K562 (cell line): Measurements from ENCODE around the gene INMT. TPM values are rescaled to one million over a fixed set of nuclear protein-coding genes. Genes with fewer than 3 reads are reported as not detected.

Experiments used
- ARID2 ChIP-seq: fragments of 450-650 bp; IDR thresholded peaks from 2 replicates; pipeline ENCODE4 v1.6.1; 2017; ENCODE audit warnings: antibody characterized with exemption, mild to moderate bottlenecking
- FOXJ3 ChIP-seq: sonication (generic); formaldehyde crosslinking; IDR thresholded peaks from 2 replicates; pipeline ENCODE4 v1.4.0; 2020; ENCODE audit warnings: mild to moderate bottlenecking, missing genetic modification reagents
- KDM2B ChIP-seq: fragments of 250-450 bp; sonication (Bioruptor Pico); IDR thresholded peaks from 2 replicates; pipeline ENCODE4 v1.8.0; 2021; ENCODE audit warnings: mild to moderate bottlenecking, moderate library complexity
- TAF1 ChIP-seq: IDR thresholded peaks from 2 replicates; pipeline ENCODE4 v1.6.1; 2011; ENCODE audit warnings: mild to moderate bottlenecking, low read length, moderate library complexity; ENCODE audit not compliant: insufficient read depth, control insufficient read depth, severe bottlenecking; ENCODE audit errors: extremely low read depth
- TAF7 ChIP-seq: fragments of 450-650 bp; IDR thresholded peaks from 2 replicates; pipeline ENCODE4 v1.6.1; 2016; ENCODE audit warnings: missing genetic modification characterization, missing compliant biosample characterization
- TCF7 ChIP-seq: sonication (generic); IDR thresholded peaks from 2 replicates; pipeline ENCODE4 v1.6.1; 2016; ENCODE audit warnings: antibody characterized with exemption, borderline replicate concordance
- TEAD2 ChIP-seq: fragments of 450-650 bp; IDR thresholded peaks from 2 replicates; pipeline ENCODE4 v1.6.1; 2016; ENCODE audit warnings: missing genetic modification characterization, control low read depth, missing compliant biosample characterization
- ZNF324 ChIP-seq: fragments of 250-450 bp; sonication (Bioruptor Pico); IDR thresholded peaks from 2 replicates; pipeline ENCODE4 v1.4.0; 2020; ENCODE audit warnings: mild to moderate bottlenecking
- ZNF668 ChIP-seq: fragments of 250-450 bp; sonication (Bioruptor Pico); IDR thresholded peaks from 2 replicates; pipeline ENCODE4 v1.8.0; 2022; ENCODE audit warnings: mild to moderate bottlenecking, inconsistent platforms
- ZNF764 ChIP-seq: fragments of 250-450 bp; sonication (Bioruptor Pico); IDR thresholded peaks from 2 replicates; pipeline ENCODE4 v1.4.0; 2020; ENCODE audit warnings: low read depth, mild to moderate bottlenecking, moderate library complexity
- polyA plus RNA-seq, 8 experiments: library from polyadenylated mRNA; depleted of rRNA in 4 of 8; stranded (reverse) in 5 of 8; unstranded in 3 of 8; fragments of >200 nt; fragmentation: Nextera tagmentation in 2 of 8; fragmentation: Illumina TruSeq in 1 of 8; extraction: Ambion mirVana in 2 of 8; extraction: Trizol in 1 of 8; gene quantifications; 2 replicates each; pipeline versions ENCODE4 v1.2.1 to v1.2.3, GENCODE V29; 2011 to 2014; ENCODE audit warnings: inconsistent platforms in 1 of 8, missing spikeins in 1 of 8
- total RNA-seq, 7 experiments: library from RNA; depleted of rRNA in 6 of 7; stranded (reverse); fragments of >200 nt in 6 of 7; fragmentation: Illumina TruSeq in 2 of 7; extraction: Trizol in 2 of 7; gene quantifications; 2 replicates each; pipeline versions ENCODE4 v1.2.1 to v1.2.3, GENCODE V29; 2011 to 2021; ENCODE audit warnings: low replicate concordance in 1 of 7
- TF ChIP-seq, protein P1 (sequence below): fragments of 450-650 bp; IDR thresholded peaks from 2 replicates; pipeline ENCODE4 v1.6.1; 2018; ENCODE audit warnings: mild to moderate bottlenecking, low read depth; ENCODE audit not compliant: partially characterized antibody
- TF ChIP-seq, protein P2 (sequence below): fragments of 250-450 bp; sonication (Bioruptor Pico); IDR thresholded peaks from 2 replicates; pipeline ENCODE4 v1.5.0; 2021; ENCODE audit warnings: mild to moderate bottlenecking, borderline replicate concordance
- TF ChIP-seq, protein P3 (sequence below), 3 experiments: fragments of 200-800 bp in 1 of 3; fragments of 250-450 bp in 1 of 3; fragments of 450-650 bp in 1 of 3; sonication (Bioruptor Pico) in 1 of 3; sonication (Bioruptor generic) in 1 of 3; formaldehyde crosslinking in 1 of 3; IDR thresholded peaks; 2 replicates each; pipeline versions ENCODE4 v1.6.1 to v1.8.0; 2016 to 2022; ENCODE audit warnings: mild to moderate bottlenecking in 2 of 3, missing genetic modification characterization in 2 of 3, missing compliant biosample characterization in 1 of 3, moderate library complexity in 1 of 3
- TF ChIP-seq, protein P4 (sequence below): fragments of 450-650 bp; IDR thresholded peaks from 2 replicates; pipeline ENCODE4 v1.6.1; 2018; ENCODE audit not compliant: partially characterized antibody

Gene INMT
- total and polyA plus RNA-seq, 9 of the 15 experiments (the other 6 are each of a cell fraction or from before 2014, with no cell fraction given), result 0.04 to 0.27 TPM; not detected in 7

DNA sequence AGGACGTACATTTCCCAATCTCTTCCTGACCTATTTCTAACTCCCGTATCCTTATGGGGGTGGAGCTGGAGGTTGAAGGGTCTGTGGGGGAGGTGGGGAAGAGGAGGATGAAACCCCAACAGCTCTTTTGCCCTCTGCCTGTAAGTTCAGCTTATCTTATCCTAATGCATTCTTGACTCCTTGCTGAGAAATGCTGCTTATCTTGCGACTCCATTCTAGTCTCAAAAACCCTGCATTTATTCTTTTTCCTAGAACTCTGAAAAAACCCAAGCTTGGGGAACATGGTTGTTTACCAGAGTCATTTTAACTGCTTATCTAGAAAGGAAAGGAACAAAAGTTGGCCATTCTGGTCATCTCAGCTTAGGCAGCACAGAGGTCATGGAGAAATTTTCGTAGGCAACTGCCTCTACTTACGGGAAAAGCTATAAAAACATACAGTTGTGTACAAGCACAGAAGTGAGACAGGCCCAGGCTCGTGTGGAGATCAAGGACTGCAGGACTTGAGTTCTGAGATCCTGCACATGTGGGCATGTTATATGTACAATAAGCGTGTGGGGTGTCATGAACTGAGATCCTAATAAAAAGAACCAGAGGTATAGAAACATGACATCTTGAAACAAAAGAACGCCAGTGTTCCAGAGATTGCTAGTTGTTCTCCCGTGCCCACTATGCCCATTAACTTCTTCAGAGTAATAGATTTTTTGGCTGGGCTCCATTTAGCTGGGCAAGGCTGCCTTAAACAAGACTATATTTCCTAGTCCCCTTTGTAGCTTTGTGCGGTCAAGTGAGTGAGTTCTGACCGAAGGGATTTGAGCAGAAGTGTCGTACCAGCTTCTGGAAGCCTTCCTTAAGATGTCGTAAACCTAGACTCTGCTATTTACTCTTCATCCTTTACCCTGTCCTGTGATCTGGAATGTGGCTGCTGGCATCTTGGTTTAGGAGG is 9.6 kb downstream of the INMT start (continued):
- TF ChIP-seq, protein P1, sequence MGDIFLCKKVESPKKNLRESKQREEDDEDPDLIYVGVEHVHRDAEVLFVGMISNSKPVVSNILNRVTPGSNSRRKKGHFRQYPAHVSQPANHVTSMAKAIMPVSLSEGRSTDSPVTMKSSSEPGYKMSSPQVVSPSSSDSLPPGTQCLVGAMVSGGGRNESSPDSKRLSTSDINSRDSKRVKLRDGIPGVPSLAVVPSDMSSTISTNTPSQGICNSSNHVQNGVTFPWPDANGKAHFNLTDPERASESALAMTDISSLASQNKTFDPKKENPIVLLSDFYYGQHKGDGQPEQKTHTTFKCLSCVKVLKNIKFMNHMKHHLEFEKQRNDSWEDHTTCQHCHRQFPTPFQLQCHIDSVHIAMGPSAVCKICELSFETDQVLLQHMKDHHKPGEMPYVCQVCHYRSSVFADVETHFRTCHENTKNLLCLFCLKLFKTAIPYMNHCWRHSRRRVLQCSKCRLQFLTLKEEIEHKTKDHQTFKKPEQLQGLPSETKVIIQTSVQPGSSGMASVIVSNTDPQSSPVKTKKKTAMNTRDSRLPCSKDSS, result no peak
- TF ChIP-seq KDM2B (no peak), TAF1 (no peak), ZNF324 (CRISPR knock-in tag) (no peak), ZNF764 (CRISPR knock-in tag) (no peak), TAF7 (no peak), TCF7 (no peak), ARID2 (0 out of 2 replicates have a peak, but pooled peaks have one; percentile 23), TEAD2 (tag) (no peak), ZNF668 (no peak), FOXJ3 (CRISPR knock-in tag) (no peak)
- TF ChIP-seq, protein P2, sequence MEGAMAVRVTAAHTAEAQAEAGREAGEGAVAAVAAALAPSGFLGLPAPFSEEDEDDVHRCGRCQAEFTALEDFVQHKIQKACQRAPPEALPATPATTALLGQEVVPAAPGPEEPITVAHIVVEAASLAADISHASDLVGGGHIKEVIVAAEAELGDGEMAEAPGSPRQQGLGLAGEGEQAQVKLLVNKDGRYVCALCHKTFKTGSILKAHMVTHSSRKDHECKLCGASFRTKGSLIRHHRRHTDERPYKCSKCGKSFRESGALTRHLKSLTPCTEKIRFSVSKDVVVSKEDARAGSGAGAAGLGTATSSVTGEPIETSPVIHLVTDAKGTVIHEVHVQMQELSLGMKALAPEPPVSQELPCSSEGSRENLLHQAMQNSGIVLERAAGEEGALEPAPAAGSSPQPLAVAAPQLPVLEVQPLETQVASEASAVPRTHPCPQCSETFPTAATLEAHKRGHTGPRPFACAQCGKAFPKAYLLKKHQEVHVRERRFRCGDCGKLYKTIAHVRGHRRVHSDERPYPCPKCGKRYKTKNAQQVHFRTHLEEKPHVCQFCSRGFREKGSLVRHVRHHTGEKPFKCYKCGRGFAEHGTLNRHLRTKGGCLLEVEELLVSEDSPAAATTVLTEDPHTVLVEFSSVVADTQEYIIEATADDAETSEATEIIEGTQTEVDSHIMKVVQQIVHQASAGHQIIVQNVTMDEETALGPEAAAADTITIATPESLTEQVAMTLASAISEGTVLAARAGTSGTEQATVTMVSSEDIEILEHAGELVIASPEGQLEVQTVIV, result no peak
- TF ChIP-seq, protein P3, sequence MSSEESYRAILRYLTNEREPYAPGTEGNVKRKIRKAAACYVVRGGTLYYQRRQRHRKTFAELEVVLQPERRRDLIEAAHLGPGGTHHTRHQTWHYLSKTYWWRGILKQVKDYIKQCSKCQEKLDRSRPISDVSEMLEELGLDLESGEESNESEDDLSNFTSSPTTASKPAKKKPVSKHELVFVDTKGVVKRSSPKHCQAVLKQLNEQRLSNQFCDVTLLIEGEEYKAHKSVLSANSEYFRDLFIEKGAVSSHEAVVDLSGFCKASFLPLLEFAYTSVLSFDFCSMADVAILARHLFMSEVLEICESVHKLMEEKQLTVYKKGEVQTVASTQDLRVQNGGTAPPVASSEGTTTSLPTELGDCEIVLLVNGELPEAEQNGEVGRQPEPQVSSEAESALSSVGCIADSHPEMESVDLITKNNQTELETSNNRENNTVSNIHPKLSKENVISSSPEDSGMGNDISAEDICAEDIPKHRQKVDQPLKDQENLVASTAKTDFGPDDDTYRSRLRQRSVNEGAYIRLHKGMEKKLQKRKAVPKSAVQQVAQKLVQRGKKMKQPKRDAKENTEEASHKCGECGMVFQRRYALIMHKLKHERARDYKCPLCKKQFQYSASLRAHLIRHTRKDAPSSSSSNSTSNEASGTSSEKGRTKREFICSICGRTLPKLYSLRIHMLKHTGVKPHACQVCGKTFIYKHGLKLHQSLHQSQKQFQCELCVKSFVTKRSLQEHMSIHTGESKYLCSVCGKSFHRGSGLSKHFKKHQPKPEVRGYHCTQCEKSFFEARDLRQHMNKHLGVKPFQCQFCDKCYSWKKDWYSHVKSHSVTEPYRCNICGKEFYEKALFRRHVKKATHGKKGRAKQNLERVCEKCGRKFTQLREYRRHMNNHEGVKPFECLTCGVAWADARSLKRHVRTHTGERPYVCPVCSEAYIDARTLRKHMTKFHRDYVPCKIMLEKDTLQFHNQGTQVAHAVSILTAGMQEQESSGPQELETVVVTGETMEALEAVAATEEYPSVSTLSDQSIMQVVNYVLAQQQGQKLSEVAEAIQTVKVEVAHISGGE (CRISPR knock-in tag; IDR thresholded peaks at IDR 0.05), result peak in 1 of 3 experiments; percentile 78; a peak in 2 of 6 replicates
- TF ChIP-seq, protein P4, sequence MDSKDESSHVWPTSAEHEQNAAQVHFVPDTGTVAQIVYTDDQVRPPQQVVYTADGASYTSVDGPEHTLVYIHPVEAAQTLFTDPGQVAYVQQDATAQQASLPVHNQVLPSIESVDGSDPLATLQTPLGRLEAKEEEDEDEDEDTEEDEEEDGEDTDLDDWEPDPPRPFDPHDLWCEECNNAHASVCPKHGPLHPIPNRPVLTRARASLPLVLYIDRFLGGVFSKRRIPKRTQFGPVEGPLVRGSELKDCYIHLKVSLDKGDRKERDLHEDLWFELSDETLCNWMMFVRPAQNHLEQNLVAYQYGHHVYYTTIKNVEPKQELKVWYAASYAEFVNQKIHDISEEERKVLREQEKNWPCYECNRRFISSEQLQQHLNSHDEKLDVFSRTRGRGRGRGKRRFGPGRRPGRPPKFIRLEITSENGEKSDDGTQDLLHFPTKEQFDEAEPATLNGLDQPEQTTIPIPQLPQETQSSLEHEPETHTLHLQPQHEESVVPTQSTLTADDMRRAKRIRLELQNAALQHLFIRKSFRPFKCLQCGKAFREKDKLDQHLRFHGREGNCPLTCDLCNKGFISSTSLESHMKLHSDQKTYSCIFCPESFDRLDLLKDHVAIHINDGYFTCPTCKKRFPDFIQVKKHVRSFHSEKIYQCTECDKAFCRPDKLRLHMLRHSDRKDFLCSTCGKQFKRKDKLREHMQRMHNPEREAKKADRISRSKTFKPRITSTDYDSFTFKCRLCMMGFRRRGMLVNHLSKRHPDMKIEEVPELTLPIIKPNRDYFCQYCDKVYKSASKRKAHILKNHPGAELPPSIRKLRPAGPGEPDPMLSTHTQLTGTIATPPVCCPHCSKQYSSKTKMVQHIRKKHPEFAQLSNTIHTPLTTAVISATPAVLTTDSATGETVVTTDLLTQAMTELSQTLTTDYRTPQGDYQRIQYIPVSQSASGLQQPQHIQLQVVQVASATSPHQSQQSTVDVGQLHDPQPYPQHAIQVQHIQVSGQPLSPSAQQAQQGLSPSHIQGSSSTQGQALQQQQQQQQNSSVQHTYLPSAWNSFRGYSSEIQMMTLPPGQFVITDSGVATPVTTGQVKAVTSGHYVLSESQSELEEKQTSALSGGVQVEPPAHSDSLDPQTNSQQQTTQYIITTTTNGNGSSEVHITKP, result peak; percentile 61
